SU-DHL-6 (cell line): ENCODE data around the gene POC1A.

Source experiments
- H2AFZ ChIP-seq: fragments of 200-600 bp; sonication (generic); 2 replicates; pipeline ENCODE4 v1.6.1; 2014; ENCODE audit warnings: low read depth, mild to moderate bottlenecking, moderate library complexity, mixed read lengths, antibody characterized with exemption, low read length; ENCODE audit not compliant: severe bottlenecking
- H3F3A ChIP-seq: fragments of 200-600 bp; shearing (Covaris generic); 2 replicates; pipeline ENCODE4 v1.6.0; 2016; ENCODE audit warnings: antibody characterized with exemption, mild to moderate bottlenecking; ENCODE audit not compliant: insufficient read depth
- H3K27ac ChIP-seq: fragments of 200-600 bp; sonication (generic); 2 replicates; pipeline ENCODE4 v1.5.1; 2016; ENCODE audit warnings: low read depth, mild to moderate bottlenecking, low read length, moderate library complexity, mixed read lengths
- H3K27me3 ChIP-seq: fragments of 200-600 bp; sonication (generic), shearing (Covaris generic); 2 replicates; pipeline ENCODE4 v1.6.0; 2014; ENCODE audit warnings: mild to moderate bottlenecking, low read length
- H3K36me3 ChIP-seq: fragments of 200-600 bp; sonication (generic); 2 replicates; pipeline ENCODE4 v1.6.1; 2014; ENCODE audit warnings: mild to moderate bottlenecking, low read length, mixed read lengths
- H3K4me2 ChIP-seq: fragments of 300-600, 200-600 bp; shearing (Covaris generic), sonication (generic); 2 replicates; pipeline ENCODE4 v1.6.0; 2014; ENCODE audit warnings: low read length, low read depth, mild to moderate bottlenecking; ENCODE audit not compliant: poor library complexity, severe bottlenecking
- H3K4me3 ChIP-seq: fragments of 200-600 bp; sonication (generic); 2 replicates; pipeline ENCODE4 v1.5.1; 2014; ENCODE audit warnings: antibody characterized with exemption, low read length, mild to moderate bottlenecking, mixed read lengths; ENCODE audit not compliant: insufficient read depth, poor library complexity, severe bottlenecking
- H3K79me2 ChIP-seq: fragments of 200-600 bp; sonication (generic); 2 replicates; pipeline ENCODE4 v1.6.1; 2014; ENCODE audit warnings: mild to moderate bottlenecking, low read length, moderate library complexity; ENCODE audit not compliant: insufficient read depth
- H3K9ac ChIP-seq: fragments of 200-600 bp; sonication (generic); 2 replicates; pipeline ENCODE4 v1.7.0; 2014; ENCODE audit warnings: mild to moderate bottlenecking, low read length
- H3K9me2 ChIP-seq: fragments of 200-600 bp; sonication (generic); replicated peaks from 2 replicates; pipeline ENCODE4 v1.6.1; 2014; ENCODE audit warnings: low read length; ENCODE audit not compliant: insufficient read depth
- H3K9me3 ChIP-seq: fragments of 200-600 bp; sonication (generic); 2 replicates; pipeline ENCODE4 v1.6.1; 2014; ENCODE audit warnings: low read length, mixed read lengths; ENCODE audit not compliant: insufficient read depth
- H4K20me1 ChIP-seq: fragments of 200-600 bp; sonication (generic); 2 replicates; pipeline ENCODE4 v1.6.1; 2014; ENCODE audit warnings: low read depth, mild to moderate bottlenecking, antibody characterized with exemption, low read length, moderate library complexity, mixed read lengths
- CTCF ChIP-seq: fragments of 200-600 bp; sonication (generic); IDR thresholded peaks from one replicate; pipeline ENCODE4 v1.5.1; 2017; ENCODE audit warnings: antibody characterized with exemption, mild to moderate bottlenecking, low read length, moderate library complexity; ENCODE audit not compliant: insufficient read depth, poor library complexity, severe bottlenecking
- EZH2phosphoT487 ChIP-seq: fragments of 200-600 bp; sonication (generic), shearing (Covaris generic); conservative IDR thresholded peaks from 2 replicates; pipeline ENCODE4 v1.6.1; 2018; ENCODE audit warnings: mild to moderate bottlenecking, antibody characterized with exemption, low read length, moderate library complexity, mixed read lengths

The POC1A gene

DNA sequence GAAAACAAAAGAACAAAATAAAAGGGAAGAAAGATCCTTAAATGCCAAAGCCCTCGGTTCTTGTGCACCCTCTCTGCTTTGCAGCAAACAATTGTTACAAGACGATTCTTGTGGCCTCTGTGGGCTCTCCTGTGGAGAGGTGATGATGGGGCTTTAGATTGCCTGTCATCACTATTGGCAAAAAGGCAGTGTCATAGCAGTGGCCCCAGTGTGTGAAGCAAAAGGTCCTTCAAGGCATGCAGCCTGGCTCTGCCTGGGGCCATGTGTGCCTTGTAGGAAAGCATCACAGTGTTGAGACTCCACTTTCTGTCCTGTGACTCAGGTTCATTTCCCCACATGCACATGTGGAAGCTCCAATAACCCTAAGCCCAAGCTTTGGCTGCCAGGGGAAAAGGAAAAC lies 43.7 kb downstream of the POC1A start:
- TF ChIP-seq EZH2phosphoT487 (no peak), CTCF (no peak)
- Histone ChIP-seq H3K79me2 (no peaks in the 10 kb centered on the region), H3K36me3 (no peaks in the 10 kb centered on the region), H3K9me2 (no peaks in the 10 kb centered on the region), H3K27ac (no peak overlapping the region), H3K4me2 (no peak overlapping the region), H3K9ac (no peak overlapping the region), H3K27me3 (no peaks in the 10 kb centered on the region), H2AFZ (no peak overlapping the region), H3F3A (no peaks in the 10 kb centered on the region), H3K9me3 (no peaks in the 10 kb centered on the region), H4K20me1 (no peaks in the 10 kb centered on the region), H3K4me3 (no peak overlapping the region)

DNA sequence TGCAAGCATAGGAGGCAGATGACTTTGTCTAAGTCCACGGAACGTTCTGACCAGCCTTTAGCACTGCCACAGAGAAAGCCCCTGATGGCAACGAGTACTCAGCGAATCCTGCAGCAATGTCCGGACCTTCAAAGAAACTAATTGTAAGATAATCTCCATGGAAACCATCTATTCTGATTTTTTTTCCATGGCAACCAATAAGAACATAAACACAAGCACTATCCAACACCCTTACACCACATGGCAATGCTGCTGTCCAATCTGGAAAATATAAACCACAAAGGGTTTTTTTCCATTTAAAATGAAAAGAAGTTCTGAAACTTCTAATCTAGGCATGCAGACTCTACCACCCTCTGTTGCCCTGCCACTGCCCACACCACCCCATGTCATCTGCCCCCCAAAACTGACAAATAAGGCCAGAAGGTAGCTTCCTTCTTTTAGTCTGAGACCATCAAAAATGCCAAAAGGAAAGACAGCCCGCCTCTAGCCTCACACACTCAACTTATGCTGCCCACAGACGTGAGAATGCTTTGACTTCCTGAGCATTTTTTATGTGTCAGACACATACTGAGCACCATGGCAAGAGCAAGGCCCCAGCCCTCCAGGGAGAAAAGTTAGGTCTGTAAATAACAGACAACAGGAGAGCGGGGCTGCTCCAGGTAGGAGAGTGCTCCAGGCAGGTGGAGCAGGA lies 44.5 kb downstream of the POC1A start:
- no peak overlapping the region for H2AFZ ChIP-seq
- no peak overlapping the region for H3K27ac ChIP-seq
- H3K9ac ChIP-seq, result no peak overlapping the region
- H3K9me2 ChIP-seq, result no peaks in the 10 kb centered on the region
- H3K9me3 ChIP-seq, result no peaks in the 10 kb centered on the region
- no peak overlapping the region for H3K4me2 ChIP-seq
- H3K36me3 ChIP-seq, result no peaks in the 10 kb centered on the region
- H3K4me3 ChIP-seq, result no peak overlapping the region
- no peaks in the 10 kb centered on the region for H4K20me1 ChIP-seq
- H3K79me2 ChIP-seq, result no peaks in the 10 kb centered on the region
- H3F3A ChIP-seq, result no peaks in the 10 kb centered on the region
- H3K27me3 ChIP-seq, result no peaks in the 10 kb centered on the region
- TF ChIP-seq EZH2phosphoT487 (no peak), CTCF (no peak)

GRCh38 chr3:52108302-52109232 lies 45.7 kb downstream of the POC1A start:
- no peaks in the 10 kb centered on the region for H4K20me1 ChIP-seq
- H3K27me3 ChIP-seq, result no peaks in the 10 kb centered on the region
- no peaks in the 10 kb centered on the region for H3F3A ChIP-seq
- H3K4me2 ChIP-seq, result no peak overlapping the region
- H3K36me3 ChIP-seq, result no peaks in the 10 kb centered on the region; the same call in 1 of the 2 replicates
- no peak overlapping the region for H2AFZ ChIP-seq
- no peak for TF ChIP-seq CTCF
- H3K27ac ChIP-seq, result no peak overlapping the region
- no peaks in the 10 kb centered on the region for H3K79me2 ChIP-seq
- H3K9me2 ChIP-seq, result no peaks in the 10 kb centered on the region
- H3K9ac ChIP-seq, result no peak overlapping the region
- no peaks in the 10 kb centered on the region for H3K9me3 ChIP-seq
- H3K4me3 ChIP-seq, result no peak overlapping the region
